A673 (cell line): ENCODE results near the gene CEND1. TPM values are rescaled to one million over a fixed set of nuclear protein-coding genes. Genes with fewer than 3 reads are reported as not detected.

Experiments used
- BruUV-seq: library from RNA; stranded (reverse); fragments of 400-500 nt; replicated peaks from 2 replicates; lab custom pipeline; 2021; lab: Mats Ljungman, UMichigan
- CTCF ChIA-PET: fragments of 300-600 bp; sonication (Branson Sonifier 250); formaldehyde crosslinking; loops from one replicate; lab custom pipeline; 2022; ENCODE audit warnings: antibody characterized with exemption; lab: Charles Lee
- POLR2A ChIA-PET: fragments of 300-600 bp; sonication (Branson Sonifier 250); formaldehyde crosslinking; loops from one replicate; lab custom pipeline; 2022; ENCODE audit warnings: antibody characterized with exemption; ENCODE audit not compliant: low non-redundant PET; lab: Charles Lee
- DNase-seq: peaks from one replicate; pipeline ENCODE4 v3.0.0-alpha.2; 2015; ENCODE audit warnings: low spot score
- H3K27ac ChIP-seq: fragments of 200-600 bp; sonication (generic); 2 replicates; pipeline ENCODE4 v1.5.1; 2016; ENCODE audit warnings: mixed run types, low read depth, mild to moderate bottlenecking, mixed read lengths, antibody characterized with exemption, low read length; ENCODE audit not compliant: poor library complexity, severe bottlenecking
- H3K27me3 ChIP-seq: fragments of 200-600 bp; sonication (generic); replicated peaks from 2 replicates; pipeline ENCODE4 v1.6.1; 2017; ENCODE audit warnings: mixed run types, low read depth, mild to moderate bottlenecking, mixed read lengths, antibody characterized with exemption, low read length; ENCODE audit not compliant: insufficient read depth, poor library complexity
- H3K36me3 ChIP-seq: fragments of 200-600 bp; sonication (generic); 2 replicates; pipeline ENCODE4 v1.6.1; 2016; ENCODE audit warnings: mixed run types, mild to moderate bottlenecking, mixed read lengths, antibody characterized with exemption, low read length; ENCODE audit not compliant: insufficient read depth, poor library complexity, severe bottlenecking
- H3K4me1 ChIP-seq: fragments of 200-600 bp; sonication (generic); 2 replicates; pipeline ENCODE4 v1.6.1; 2017; ENCODE audit warnings: mixed run types, mild to moderate bottlenecking, mixed read lengths, antibody characterized with exemption, low read length; ENCODE audit not compliant: insufficient read depth, poor library complexity, severe bottlenecking
- H3K4me3 ChIP-seq: fragments of 200-600 bp; sonication (generic); 2 replicates; pipeline ENCODE4 v1.5.1; 2016; ENCODE audit warnings: low read depth, mixed run types, mild to moderate bottlenecking, mixed read lengths, low read length; ENCODE audit not compliant: poor library complexity, severe bottlenecking
- H3K9me3 ChIP-seq: fragments of 200-600 bp; sonication (generic); 2 replicates; pipeline ENCODE4 v1.6.1; 2016; ENCODE audit warnings: mixed run types, low read depth, mild to moderate bottlenecking, mixed read lengths, antibody characterized with exemption, low read length; ENCODE audit not compliant: poor library complexity, severe bottlenecking
- CTCF ChIP-seq: fragments of 300-800, 200-600 bp; sonication (generic); conservative IDR thresholded peaks from 2 replicates; pipeline ENCODE4 v1.5.1; 2017; ENCODE audit warnings: low read depth, mild to moderate bottlenecking, antibody characterized with exemption, low read length, moderate library complexity, mixed read lengths
- EZH2 ChIP-seq: fragments of 200-600 bp; sonication (generic); IDR thresholded peaks from 2 replicates; pipeline ENCODE4 v1.6.1; 2017; ENCODE audit warnings: borderline replicate concordance, low read depth, mild to moderate bottlenecking, mixed read lengths, antibody characterized with exemption, low read length; ENCODE audit not compliant: poor library complexity, severe bottlenecking
- intact Hi-C: fragments of 100-400 bp; cut with micrococcal nuclease; formaldehyde crosslinking; loops from one replicate; pipeline ENCODE4 v1.10.0; 2022; ENCODE audit not compliant: unreplicated experiment
- total RNA-seq: library from RNA; stranded (reverse); gene quantifications from 2 replicates; pipeline ENCODE4 v1.2.3, GENCODE V29; 2021

The CEND1 gene
- total RNA-seq, 1 experiment from 2014 or later, result 0.52 TPM

GRCh38 chr11:819943-820649, 30.2 kb upstream of the CEND1 start:
- H3K27ac ChIP-seq, result peak overlapping the region; percentile 87
- intact Hi-C loops, result no loop called here
- peak; percentile 76 for DNase-seq

GRCh38 chr11:819129-819931, 29.4 kb upstream of the CEND1 start:
- intact Hi-C loops, result no loop called here
- ChIA-PET POLR2A (interaction anchor here (0.6 to 1.0 kb wide), 4 partner anchors 10 to 464 kb away, joined by 3 to 8 read pairs (median 3); partner anchors contain the start of gene RPLP2), CTCF (no interaction called here)
- Histone ChIP-seq H3K36me3 (no peaks in the 10 kb centered on the region), H3K4me1 (peaks cover 6% of the 10 kb centered on the region), H3K27me3 (no peaks in the 10 kb centered on the region), H3K4me3 (peak overlapping the region; percentile 82), H3K27ac (peak overlapping the region; percentile 87), H3K9me3 (no peaks in the 10 kb centered on the region)
- no TSS peak for BruUV-seq
- peak; percentile 93 for DNase-seq
- TF ChIP-seq EZH2 (no peak), CTCF (no peak)

More at GRCh38 chr11:819943-820649, 30.2 kb upstream of the CEND1 start:
- Histone ChIP-seq H3K27me3 (no peaks in the 10 kb centered on the region), H3K4me1 (peaks cover 6% of the 10 kb centered on the region), H3K9me3 (no peaks in the 10 kb centered on the region), H3K36me3 (peaks cover 3% of the 10 kb centered on the region), H3K4me3 (peak overlapping the region; percentile 82)
- POLR2A ChIA-PET, result interaction anchor here (0.7 kb wide), 1 partner anchor 464 kb away, joined by 3 read pairs; no protein-coding TSS in a partner anchor
- TSS peak; percentile 44 for BruUV-seq
- CTCF ChIA-PET, result no interaction called here
- TF ChIP-seq EZH2 (no peak), CTCF (no peak)

- DNase-seq, result no peak
- intact Hi-C loops, result no loop called here
- H3K36me3 ChIP-seq, result peaks cover 4% of the 10 kb centered on the region
- TF ChIP-seq CTCF, result no peak
- no peak for TF ChIP-seq EZH2
- peaks cover 6% of the 10 kb centered on the region for H3K4me1 ChIP-seq
- no peaks in the 10 kb centered on the region for H3K9me3 ChIP-seq
- H3K4me3 ChIP-seq, result peak within 1 kb of the TSS; percentile 82
- ChIA-PET POLR2A (interaction anchor here (0.6 to 1.0 kb wide), 2 partner anchors 9 to 112 kb away, joined by 3 to 8 read pairs; partner anchors contain the start of gene RPLP2), CTCF (no interaction called here)
- peak within 1 kb of the TSS; percentile 87 for H3K27ac ChIP-seq
- no TSS peak for BruUV-seq
- H3K27me3 ChIP-seq, result no peaks in the 10 kb centered on the region
Measured at GRCh38 chr11:818396-819128, 28.7 kb upstream of the CEND1 start, which contains the start of gene PNPLA2. TSS of gene PNPLA2 (plus strand) at chr11:818914. CDS start at chr11:819719, 805 bp downstream.
